Retinal pigment epithelial cell (primary cell): ENCODE measurements around the gene DSCAML1.

ENCODE experiments used
- DNase-seq: peaks from one replicate; pipeline ENCODE4 v3.0.0-alpha.2; 2010; ENCODE audit warnings: low read depth
- H3K4me3 ChIP-seq: 2 replicates; pipeline ENCODE4 v1.5.1; 2011; ENCODE audit warnings: mild to moderate bottlenecking, low read length, control low read depth, moderate library complexity
- TF ChIP-seq, protein P1 (sequence below): conservative IDR thresholded peaks from 2 replicates; pipeline ENCODE4 v1.5.1; 2011; ENCODE audit warnings: low read depth, low read length, control low read depth, inconsistent platforms

DSCAML1 gene

DNA sequence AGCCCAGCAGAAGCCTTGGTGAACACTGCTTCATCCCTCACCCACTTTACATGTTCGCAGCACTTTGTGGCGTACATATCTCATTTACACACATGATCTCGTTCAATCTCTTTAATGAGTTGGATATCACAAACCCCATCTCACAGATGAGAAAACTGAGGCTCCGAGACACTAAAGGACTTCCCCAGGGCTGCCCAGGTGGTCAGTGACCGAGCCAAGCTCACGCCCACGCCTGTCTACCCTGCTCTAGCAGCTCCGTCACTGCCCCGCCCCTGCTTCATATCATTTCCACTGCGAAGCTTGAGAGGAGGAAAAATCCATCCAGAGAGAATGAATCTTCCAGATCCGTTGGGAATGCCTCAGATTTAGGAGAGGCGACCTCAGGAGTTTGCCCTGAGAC lies 11.8 kb upstream of the DSCAML1 start:
- no peak overlapping the region for H3K4me3 ChIP-seq
- TF ChIP-seq, protein P1, sequence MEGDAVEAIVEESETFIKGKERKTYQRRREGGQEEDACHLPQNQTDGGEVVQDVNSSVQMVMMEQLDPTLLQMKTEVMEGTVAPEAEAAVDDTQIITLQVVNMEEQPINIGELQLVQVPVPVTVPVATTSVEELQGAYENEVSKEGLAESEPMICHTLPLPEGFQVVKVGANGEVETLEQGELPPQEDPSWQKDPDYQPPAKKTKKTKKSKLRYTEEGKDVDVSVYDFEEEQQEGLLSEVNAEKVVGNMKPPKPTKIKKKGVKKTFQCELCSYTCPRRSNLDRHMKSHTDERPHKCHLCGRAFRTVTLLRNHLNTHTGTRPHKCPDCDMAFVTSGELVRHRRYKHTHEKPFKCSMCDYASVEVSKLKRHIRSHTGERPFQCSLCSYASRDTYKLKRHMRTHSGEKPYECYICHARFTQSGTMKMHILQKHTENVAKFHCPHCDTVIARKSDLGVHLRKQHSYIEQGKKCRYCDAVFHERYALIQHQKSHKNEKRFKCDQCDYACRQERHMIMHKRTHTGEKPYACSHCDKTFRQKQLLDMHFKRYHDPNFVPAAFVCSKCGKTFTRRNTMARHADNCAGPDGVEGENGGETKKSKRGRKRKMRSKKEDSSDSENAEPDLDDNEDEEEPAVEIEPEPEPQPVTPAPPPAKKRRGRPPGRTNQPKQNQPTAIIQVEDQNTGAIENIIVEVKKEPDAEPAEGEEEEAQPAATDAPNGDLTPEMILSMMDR: no peak
- DNase-seq: no peak

DNA sequence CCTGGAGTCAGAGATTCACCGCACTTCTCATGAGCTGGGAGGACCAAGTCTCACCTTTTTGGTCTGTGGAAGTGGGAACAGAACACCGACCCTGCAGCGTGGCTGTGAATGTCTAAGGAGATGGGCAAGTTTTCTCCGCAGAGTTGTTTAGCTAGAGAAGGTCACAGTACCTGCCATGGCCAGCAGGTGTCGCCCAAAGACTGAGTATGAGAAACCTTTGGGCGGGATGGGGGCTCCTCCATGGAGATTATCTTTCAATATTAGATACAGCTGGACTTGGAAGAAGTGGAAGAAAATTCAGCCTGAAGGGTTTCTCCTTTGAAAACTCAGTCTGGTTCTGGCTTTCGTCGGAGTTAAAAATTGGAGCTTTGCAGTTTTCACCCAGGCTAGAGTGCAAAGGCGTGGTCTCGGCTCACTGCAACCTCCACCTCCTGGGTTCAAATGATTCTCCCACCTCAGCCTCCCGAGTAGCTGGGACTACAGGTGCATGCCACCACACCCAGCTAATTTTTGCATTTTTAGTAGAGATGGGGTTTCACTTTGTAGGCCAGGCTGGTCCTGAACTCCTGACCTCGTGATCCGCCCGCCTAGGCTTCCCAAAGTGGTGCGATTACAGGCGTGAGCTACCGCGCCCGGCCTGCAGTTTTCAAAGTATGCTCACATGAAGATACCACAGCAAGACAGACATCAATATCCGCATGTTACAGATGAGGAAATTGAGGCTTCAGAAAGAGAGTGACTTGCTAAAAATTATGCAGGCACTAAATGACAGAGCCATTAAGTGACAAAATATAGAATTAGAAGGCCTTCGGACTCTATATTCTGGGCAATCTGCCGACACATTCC lies 10.7 kb upstream of the DSCAML1 start:
- DNase-seq: no peak
- no peak overlapping the region for H3K4me3 ChIP-seq
- TF ChIP-seq, protein P1: peak; percentile 91

DNA sequence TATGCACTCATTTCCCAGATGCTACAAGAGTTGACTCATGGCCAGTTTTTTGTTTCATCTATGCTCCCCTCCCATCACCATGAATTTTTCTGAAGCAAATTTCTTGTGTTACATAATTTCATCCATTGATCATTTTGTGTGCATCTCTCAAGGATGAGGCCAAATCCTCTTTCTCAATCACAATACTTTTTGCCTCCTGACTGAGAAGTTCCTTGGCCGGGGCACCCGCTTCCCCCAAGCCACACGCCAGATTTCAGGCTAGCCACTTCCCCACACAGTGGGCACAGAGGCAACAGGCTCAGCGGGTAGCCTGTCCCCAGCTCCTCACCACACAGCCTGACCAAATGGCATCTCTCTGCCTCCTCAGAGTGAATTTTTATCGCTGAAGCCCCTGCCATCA lies 9.8 kb upstream of the DSCAML1 start:
- no peak for DNase-seq
- TF ChIP-seq, protein P1: no peak
- H3K4me3 ChIP-seq: no peak overlapping the region

DNA sequence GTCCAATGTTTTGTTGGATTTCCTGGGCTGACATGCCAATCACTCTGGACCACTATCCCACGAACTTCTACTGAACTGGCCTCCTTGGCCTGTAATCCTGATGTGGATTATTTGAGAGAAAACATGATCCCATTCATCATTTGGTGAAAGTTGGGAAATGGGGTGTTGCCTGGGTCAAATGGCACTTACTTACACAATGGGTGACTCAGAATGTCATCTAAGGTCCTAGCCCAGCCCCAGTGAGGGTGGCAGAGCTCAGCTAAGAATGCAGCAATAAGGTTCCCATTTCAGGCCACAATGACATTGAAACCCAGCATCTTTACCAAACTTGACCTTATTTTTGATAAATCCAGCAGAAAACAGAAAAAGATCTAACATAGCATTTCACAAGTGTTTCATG lies 8.0 kb upstream of the DSCAML1 start:
- no peak overlapping the region for H3K4me3 ChIP-seq
- TF ChIP-seq, protein P1: no peak
- DNase-seq: no peak

DNA sequence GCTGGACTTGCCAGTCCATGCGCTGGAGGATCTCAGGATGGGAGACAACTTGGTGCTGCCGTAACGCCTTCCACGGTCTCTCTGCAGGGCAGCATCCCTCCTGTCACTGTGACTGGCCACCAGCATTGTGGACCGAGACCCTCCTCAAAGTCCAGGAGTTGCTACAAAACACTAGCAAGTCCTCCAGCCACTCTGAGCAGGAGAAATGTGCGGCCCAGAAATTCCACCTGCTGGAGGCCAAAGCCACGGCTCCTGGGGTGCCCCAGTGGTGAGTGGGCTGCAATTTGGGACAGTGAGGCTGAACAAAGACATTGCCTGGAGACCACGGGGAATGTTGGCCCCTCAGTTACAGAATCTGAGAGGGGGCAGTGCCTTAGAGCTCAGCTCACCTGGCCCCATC lies 6.9 kb upstream of the DSCAML1 start:
- no peak for DNase-seq
- H3K4me3 ChIP-seq: no peak overlapping the region
- TF ChIP-seq, protein P1: no peak

DNA sequence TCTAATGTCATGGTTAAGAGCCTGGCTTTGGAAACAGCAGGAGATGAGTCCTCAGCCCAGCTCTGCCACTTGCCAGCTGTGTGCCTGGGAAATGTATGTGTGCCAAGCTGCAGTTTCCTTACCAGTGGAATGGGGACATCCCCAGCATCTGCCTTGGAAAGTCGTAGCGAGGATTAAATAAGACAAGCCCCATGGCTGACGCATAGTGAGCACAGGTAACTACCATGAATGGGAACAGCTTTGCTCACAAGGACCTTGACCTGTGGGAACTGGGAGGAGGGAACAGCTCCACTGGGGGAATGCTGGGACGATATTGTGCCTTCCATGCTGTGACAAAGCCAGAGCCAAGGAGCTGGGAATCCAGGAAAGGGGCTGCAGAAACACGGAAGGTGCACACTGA lies 2.6 kb upstream of the DSCAML1 start:
- TF ChIP-seq, protein P1: no peak
- no peak for DNase-seq
- H3K4me3 ChIP-seq: no peak overlapping the region

DNA sequence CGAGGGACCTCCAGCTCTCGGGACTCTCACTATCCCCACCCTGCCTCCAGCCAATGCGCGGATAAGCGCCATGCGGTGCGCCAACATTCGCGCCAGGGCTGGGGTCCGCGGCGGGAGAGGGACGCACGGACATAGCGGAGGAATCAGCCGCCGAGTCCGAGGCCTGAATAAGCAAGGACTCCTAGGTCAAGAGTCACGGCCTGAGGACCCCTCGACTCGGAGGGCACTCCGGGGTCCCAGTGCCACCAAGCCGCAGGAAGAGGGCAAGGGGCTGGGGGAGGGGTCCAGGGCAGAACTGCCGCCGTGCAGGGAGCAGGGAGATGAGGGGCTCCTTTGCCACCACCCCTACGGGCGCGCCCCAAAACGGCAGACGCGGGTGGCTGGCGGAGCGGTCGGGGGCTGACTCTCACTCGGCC lies 552 bp downstream of the DSCAML1 start:
- TF ChIP-seq, protein P1: no peak
- no peak overlapping the region for H3K4me3 ChIP-seq
- no peak for DNase-seq
